Neuron (in vitro differentiated cells): ENCODE data around the gene ICA1.

ENCODE experiments used
- H2AFZ ChIP-seq: one replicate; pipeline ENCODE4 v1.6.1; 2013; ENCODE audit warnings: low read depth, mild to moderate bottlenecking, inconsistent platforms, low read length, moderate library complexity
- H3K27me3 ChIP-seq: one replicate; pipeline ENCODE4 v1.6.1; 2013; ENCODE audit warnings: low read length; ENCODE audit not compliant: insufficient read depth
- H3K36me3 ChIP-seq: one replicate; pipeline ENCODE4 v1.6.1; 2013; ENCODE audit warnings: low read length; ENCODE audit not compliant: insufficient read depth
- H3K4me1 ChIP-seq: one replicate; pipeline ENCODE4 v1.6.1; 2013; ENCODE audit warnings: low read length; ENCODE audit not compliant: insufficient read depth
- H3K4me3 ChIP-seq: 2 replicates; pipeline ENCODE4 v1.5.1; 2013; ENCODE audit warnings: mild to moderate bottlenecking, low read length, moderate library complexity
- H3K9me3 ChIP-seq: one replicate; pipeline ENCODE4 v1.6.1; 2013; ENCODE audit warnings: low read length

Gene ICA1

GRCh38 chr7:8228766-8229674, 32.9 kb downstream of the ICA1 start:
- Histone ChIP-seq H2AFZ (no peak overlapping the region), H3K4me3 (no peak overlapping the region), H3K9me3 (no peaks in the 10 kb centered on the region), H3K4me1 (no peaks in the 10 kb centered on the region), H3K27me3 (no peaks in the 10 kb centered on the region), H3K36me3 (no peaks in the 10 kb centered on the region)

- no peaks in the 10 kb centered on the region for H3K36me3 ChIP-seq
- no peak overlapping the region for H2AFZ ChIP-seq
- H3K27me3 ChIP-seq: no peaks in the 10 kb centered on the region
- H3K9me3 ChIP-seq: no peaks in the 10 kb centered on the region
- H3K4me1 ChIP-seq: no peaks in the 10 kb centered on the region
- H3K4me3 ChIP-seq: no peak overlapping the region
Measured at GRCh38 chr7:8228068-8228467, 33.9 kb downstream of the ICA1 start.

GRCh38 chr7:8227261-8227660, 34.7 kb downstream of the ICA1 start:
- no peak overlapping the region for H2AFZ ChIP-seq
- H3K36me3 ChIP-seq: no peaks in the 10 kb centered on the region
- H3K27me3 ChIP-seq: no peaks in the 10 kb centered on the region
- peaks cover 6% of the 10 kb centered on the region for H3K4me1 ChIP-seq
- no peak overlapping the region for H3K4me3 ChIP-seq
- H3K9me3 ChIP-seq: no peaks in the 10 kb centered on the region

- no peaks in the 10 kb centered on the region for H3K9me3 ChIP-seq
- H3K27me3 ChIP-seq: no peaks in the 10 kb centered on the region
- no peak overlapping the region for H2AFZ ChIP-seq
- no peak overlapping the region for H3K4me3 ChIP-seq
- H3K4me1 ChIP-seq: peaks cover 13% of the 10 kb centered on the region
- no peaks in the 10 kb centered on the region for H3K36me3 ChIP-seq
Measured at GRCh38 chr7:8226501-8226900, 35.5 kb downstream of the ICA1 start.

- H2AFZ ChIP-seq: peak overlapping the region; percentile 50
- H3K4me3 ChIP-seq: peak overlapping the region; percentile 48
- H3K36me3 ChIP-seq: no peaks in the 10 kb centered on the region
- no peaks in the 10 kb centered on the region for H3K9me3 ChIP-seq
- H3K27me3 ChIP-seq: no peaks in the 10 kb centered on the region
- peaks cover 39% of the 10 kb centered on the region for H3K4me1 ChIP-seq
Measured at GRCh38 chr7:8221567-8221966, 40.4 kb downstream of the ICA1 start.

GRCh38 chr7:8221101-8221495, 40.9 kb downstream of the ICA1 start:
- Histone ChIP-seq H3K36me3 (no peaks in the 10 kb centered on the region), H3K9me3 (no peaks in the 10 kb centered on the region), H3K27me3 (no peaks in the 10 kb centered on the region), H2AFZ (peak overlapping the region; percentile 50), H3K4me1 (peaks cover 39% of the 10 kb centered on the region), H3K4me3 (peak overlapping the region; percentile 48)

- Histone ChIP-seq H3K4me3 (peak overlapping the region; percentile 48), H2AFZ (peak overlapping the region; percentile 50), H3K4me1 (peaks cover 39% of the 10 kb centered on the region), H3K9me3 (no peaks in the 10 kb centered on the region), H3K36me3 (no peaks in the 10 kb centered on the region), H3K27me3 (no peaks in the 10 kb centered on the region)
Measured at GRCh38 chr7:8220376-8221100, 41.4 kb downstream of the ICA1 start.

GRCh38 chr7:8217200-8218068, 44.5 kb downstream of the ICA1 start:
- H3K4me3 ChIP-seq: no peak overlapping the region
- no peaks in the 10 kb centered on the region for H3K27me3 ChIP-seq
- H3K4me1 ChIP-seq: peaks cover 53% of the 10 kb centered on the region

GRCh38 chr7:8216334-8216690, 45.7 kb downstream of the ICA1 start:
- Histone ChIP-seq H2AFZ (no peak overlapping the region), H3K36me3 (no peaks in the 10 kb centered on the region), H3K4me1 (peaks cover 54% of the 10 kb centered on the region)

More at GRCh38 chr7:8217200-8218068, 44.5 kb downstream of the ICA1 start:
- no peaks in the 10 kb centered on the region for H3K36me3 ChIP-seq
- peak overlapping the region; percentile 63 for H2AFZ ChIP-seq
- no peaks in the 10 kb centered on the region for H3K9me3 ChIP-seq

GRCh38 chr7:8215648-8216333, 46.2 kb downstream of the ICA1 start:
- no peak overlapping the region for H2AFZ ChIP-seq
- H3K4me3 ChIP-seq: no peak overlapping the region
- H3K27me3 ChIP-seq: no peaks in the 10 kb centered on the region
- no peaks in the 10 kb centered on the region for H3K9me3 ChIP-seq
- H3K4me1 ChIP-seq: peaks cover 55% of the 10 kb centered on the region
- no peaks in the 10 kb centered on the region for H3K36me3 ChIP-seq

More at GRCh38 chr7:8216334-8216690, 45.7 kb downstream of the ICA1 start:
- Histone ChIP-seq H3K27me3 (no peaks in the 10 kb centered on the region), H3K9me3 (no peaks in the 10 kb centered on the region), H3K4me3 (no peak overlapping the region)

- Histone ChIP-seq H2AFZ (no peak overlapping the region), H3K27me3 (no peaks in the 10 kb centered on the region), H3K4me3 (no peak overlapping the region), H3K36me3 (no peaks in the 10 kb centered on the region), H3K4me1 (peaks cover 57% of the 10 kb centered on the region), H3K9me3 (no peaks in the 10 kb centered on the region)
Measured at GRCh38 chr7:8214244-8214824, 47.6 kb downstream of the ICA1 start.

GRCh38 chr7:8213381-8213780, 48.6 kb downstream of the ICA1 start:
- Histone ChIP-seq H3K4me1 (peaks cover 65% of the 10 kb centered on the region), H3K36me3 (no peaks in the 10 kb centered on the region)

More at GRCh38 chr7:8213381-8213780, 48.6 kb downstream of the ICA1 start:
- Histone ChIP-seq H3K9me3 (no peaks in the 10 kb centered on the region), H3K27me3 (no peaks in the 10 kb centered on the region), H3K4me3 (no peak overlapping the region), H2AFZ (no peak overlapping the region)
